ENCODE measurements around the gene PPIP5K2. TPM values are rescaled to one million over a fixed set of nuclear protein-coding genes. Genes with fewer than 3 reads are reported as not detected.

The PPIP5K2 gene
- total RNA-seq, 1 experiment from 2014 or later: 29.7 TPM

DNA sequence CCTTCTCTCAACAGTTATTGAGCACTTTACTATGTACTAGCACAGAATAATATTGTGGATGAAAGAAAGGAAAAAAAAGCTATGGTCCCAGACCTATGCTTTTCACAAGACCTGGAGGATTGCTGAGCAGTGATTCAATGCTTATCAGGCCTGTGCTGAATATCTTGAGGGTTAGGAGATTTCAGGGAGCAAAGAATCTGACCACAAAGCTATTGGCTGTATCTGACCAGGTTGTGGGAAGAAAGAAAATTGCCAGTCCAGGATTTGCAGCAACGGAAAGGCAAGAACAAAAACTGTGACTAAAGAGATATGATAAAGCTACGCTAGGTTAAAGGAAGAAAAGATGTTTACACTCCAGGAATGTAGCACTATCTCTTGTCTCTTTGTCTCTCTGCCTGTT lies 123.6 kb downstream of the PPIP5K2 start:
- ChIA-PET CTCF (interaction anchor here (0.7 to 2.3 kb wide), 3 partner anchors 11 to 231 kb away, joined by 3 to 11 read pairs (median 6); no protein-coding TSS in a partner anchor), POLR2A (no interaction called here)
- Mint-ChIP-seq H3K4me3 (ENCODE audit: unreplicated experiment) (no peak overlapping the region), H3K27me3 (ENCODE audit: insufficient read depth, unreplicated experiment) (peaks cover 36% of the 10 kb centered on the region), H3K27ac (ENCODE audit: low read depth, unreplicated experiment) (no peak overlapping the region), H3K9me3 (ENCODE audit: unreplicated experiment) (no peaks in the 10 kb centered on the region), H3K36me3 (ENCODE audit: insufficient read depth, unreplicated experiment) (no peaks in the 10 kb centered on the region), H3K4me1 (ENCODE audit: insufficient read depth, unreplicated experiment) (no peaks in the 10 kb centered on the region)
- intact Hi-C loops (cut with micrococcal nuclease): no loop called here
- no peak for DNase-seq (ENCODE audit: unreplicated experiment)
- BruUV-seq (replicated peaks): no TSS peak
- TF ChIP-seq, protein P1, sequence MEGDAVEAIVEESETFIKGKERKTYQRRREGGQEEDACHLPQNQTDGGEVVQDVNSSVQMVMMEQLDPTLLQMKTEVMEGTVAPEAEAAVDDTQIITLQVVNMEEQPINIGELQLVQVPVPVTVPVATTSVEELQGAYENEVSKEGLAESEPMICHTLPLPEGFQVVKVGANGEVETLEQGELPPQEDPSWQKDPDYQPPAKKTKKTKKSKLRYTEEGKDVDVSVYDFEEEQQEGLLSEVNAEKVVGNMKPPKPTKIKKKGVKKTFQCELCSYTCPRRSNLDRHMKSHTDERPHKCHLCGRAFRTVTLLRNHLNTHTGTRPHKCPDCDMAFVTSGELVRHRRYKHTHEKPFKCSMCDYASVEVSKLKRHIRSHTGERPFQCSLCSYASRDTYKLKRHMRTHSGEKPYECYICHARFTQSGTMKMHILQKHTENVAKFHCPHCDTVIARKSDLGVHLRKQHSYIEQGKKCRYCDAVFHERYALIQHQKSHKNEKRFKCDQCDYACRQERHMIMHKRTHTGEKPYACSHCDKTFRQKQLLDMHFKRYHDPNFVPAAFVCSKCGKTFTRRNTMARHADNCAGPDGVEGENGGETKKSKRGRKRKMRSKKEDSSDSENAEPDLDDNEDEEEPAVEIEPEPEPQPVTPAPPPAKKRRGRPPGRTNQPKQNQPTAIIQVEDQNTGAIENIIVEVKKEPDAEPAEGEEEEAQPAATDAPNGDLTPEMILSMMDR (IDR thresholded peaks at IDR 0.05; ENCODE audit: unreplicated experiment): no peak

DNA sequence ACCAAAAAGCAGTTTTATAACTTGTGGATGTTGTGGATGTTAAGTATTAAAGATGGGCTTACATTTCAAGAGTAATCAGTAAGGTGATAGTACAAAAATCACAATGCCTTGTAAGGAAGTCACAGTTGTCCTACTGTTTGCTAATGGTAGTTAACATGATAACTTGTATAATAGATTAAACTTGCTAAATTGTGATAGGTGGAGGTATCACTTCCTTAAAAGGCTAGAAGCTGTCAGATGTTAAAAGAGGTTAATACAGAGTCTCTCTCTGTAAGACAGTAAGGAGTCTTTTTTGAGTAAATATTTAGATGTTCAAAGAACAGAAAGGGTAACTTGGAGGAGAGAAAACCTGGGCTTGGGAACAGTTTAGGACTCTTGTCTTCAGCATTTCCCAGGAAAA lies 124.3 kb downstream of the PPIP5K2 start:
- CTCF ChIA-PET: interaction anchor here (1.2 kb wide), 1 partner anchor 231 kb away, joined by 6 read pairs; no protein-coding TSS in a partner anchor
- Mint-ChIP-seq H3K4me1 (ENCODE audit: insufficient read depth, unreplicated experiment) (no peaks in the 10 kb centered on the region), H3K4me3 (ENCODE audit: unreplicated experiment) (no peak overlapping the region), H3K27me3 (ENCODE audit: insufficient read depth, unreplicated experiment) (peaks cover 36% of the 10 kb centered on the region), H3K36me3 (ENCODE audit: insufficient read depth, unreplicated experiment) (no peaks in the 10 kb centered on the region), H3K27ac (ENCODE audit: low read depth, unreplicated experiment) (no peak overlapping the region), H3K9me3 (ENCODE audit: unreplicated experiment) (no peaks in the 10 kb centered on the region)
- intact Hi-C loops (cut with micrococcal nuclease): no loop called here
- TF ChIP-seq, protein P1 (IDR thresholded peaks at IDR 0.05; ENCODE audit: unreplicated experiment): no peak
- no TSS peak for BruUV-seq (replicated peaks)
- POLR2A ChIA-PET: no interaction called here
- DNase-seq (ENCODE audit: unreplicated experiment): no peak

DNA sequence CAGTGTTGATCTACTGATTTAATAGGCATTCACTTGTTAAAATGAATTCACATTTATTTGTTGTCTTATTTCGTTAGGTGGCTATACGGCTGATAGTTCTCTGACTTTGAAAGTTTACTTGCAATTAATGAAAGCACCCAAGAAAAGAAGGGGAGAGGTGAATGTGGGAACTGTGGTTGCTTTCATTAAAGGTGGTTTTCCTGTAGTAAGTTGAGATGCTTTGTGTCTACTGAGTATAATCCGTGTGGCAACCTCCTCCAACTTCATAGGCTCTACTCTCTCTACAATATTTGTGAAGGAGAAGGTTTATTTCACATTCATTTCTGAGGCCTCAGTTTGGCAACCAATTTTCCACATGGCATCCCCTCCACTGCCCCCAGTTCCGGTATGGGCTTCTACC lies 125.7 kb downstream of the PPIP5K2 start:
- POLR2A ChIA-PET: no interaction called here
- Mint-ChIP-seq H3K4me3 (ENCODE audit: unreplicated experiment) (no peak overlapping the region), H3K9me3 (ENCODE audit: unreplicated experiment) (no peaks in the 10 kb centered on the region), H3K4me1 (ENCODE audit: insufficient read depth, unreplicated experiment) (no peaks in the 10 kb centered on the region), H3K36me3 (ENCODE audit: insufficient read depth, unreplicated experiment) (no peaks in the 10 kb centered on the region), H3K27ac (ENCODE audit: low read depth, unreplicated experiment) (no peak overlapping the region), H3K27me3 (ENCODE audit: insufficient read depth, unreplicated experiment) (peaks cover 36% of the 10 kb centered on the region)
- TF ChIP-seq, protein P1 (IDR thresholded peaks at IDR 0.05; ENCODE audit: unreplicated experiment): no peak
- CTCF ChIA-PET: no interaction called here
- BruUV-seq (replicated peaks): no TSS peak
- no peak for DNase-seq (ENCODE audit: unreplicated experiment)
- intact Hi-C loops (cut with micrococcal nuclease): no loop called here

DNA sequence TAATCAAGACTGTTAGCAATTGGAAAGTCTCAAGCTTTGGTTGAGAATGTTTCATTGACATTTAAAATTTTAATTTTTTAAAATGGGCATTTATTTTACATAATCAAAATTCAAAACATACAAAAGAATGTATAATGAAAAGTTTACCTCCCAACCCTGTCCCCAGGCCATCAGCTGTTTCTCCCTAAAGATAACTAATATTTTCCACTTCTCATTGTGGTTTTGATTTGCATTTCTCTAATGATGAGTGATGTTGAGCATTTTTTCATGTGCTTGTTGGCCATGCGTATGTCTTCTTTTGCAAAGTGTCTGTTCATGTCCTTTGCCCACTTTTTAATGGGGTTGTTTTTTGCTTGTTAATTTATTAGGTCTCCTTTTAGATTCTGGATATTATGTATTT lies 127.0 kb downstream of the PPIP5K2 start:
- no peaks in the 10 kb centered on the region for H3K9me3 Mint-ChIP-seq (ENCODE audit: unreplicated experiment)
- no peak for DNase-seq (ENCODE audit: unreplicated experiment)
- TF ChIP-seq, protein P1 (IDR thresholded peaks at IDR 0.05; ENCODE audit: unreplicated experiment): no peak
- ChIA-PET POLR2A (interaction anchor here (1.1 kb wide), 2 partner anchors 12 to 127 kb away, joined by 3 to 6 read pairs; partner anchors contain the start of genes GIN1, MACIR and PPIP5K2), CTCF (interaction anchor here (0.8 to 1.1 kb wide), 2 partner anchors 12 to 14 kb away, joined by 3 to 7 read pairs; partner anchors contain the start of gene MACIR)
- H3K27me3 Mint-ChIP-seq (ENCODE audit: insufficient read depth, unreplicated experiment): peaks cover 36% of the 10 kb centered on the region
- no peaks in the 10 kb centered on the region for H3K36me3 Mint-ChIP-seq (ENCODE audit: insufficient read depth, unreplicated experiment)
- no peaks in the 10 kb centered on the region for H3K4me1 Mint-ChIP-seq (ENCODE audit: insufficient read depth, unreplicated experiment)
- no TSS peak for BruUV-seq (replicated peaks)
- intact Hi-C loops (cut with micrococcal nuclease): no loop called here
- H3K4me3 Mint-ChIP-seq (ENCODE audit: unreplicated experiment): no peak overlapping the region
- H3K27ac Mint-ChIP-seq (ENCODE audit: low read depth, unreplicated experiment): no peak overlapping the region

Data from MCF 10A (cell line).